GM21786 (cell line): ENCODE data around the gene SPG11.
"Not testable (repeated sequence)": the region's sequence is repeated elsewhere in the genome, so short reads cannot be mapped to it uniquely, and the experiment has no call there.

Source experiments
- ATAC-seq: cut with Tn5 transposase; IDR thresholded peaks from one replicate; pipeline ENCODE4 v1.9.1; 2021; ENCODE audit not compliant: unreplicated experiment

Gene SPG11

DNA sequence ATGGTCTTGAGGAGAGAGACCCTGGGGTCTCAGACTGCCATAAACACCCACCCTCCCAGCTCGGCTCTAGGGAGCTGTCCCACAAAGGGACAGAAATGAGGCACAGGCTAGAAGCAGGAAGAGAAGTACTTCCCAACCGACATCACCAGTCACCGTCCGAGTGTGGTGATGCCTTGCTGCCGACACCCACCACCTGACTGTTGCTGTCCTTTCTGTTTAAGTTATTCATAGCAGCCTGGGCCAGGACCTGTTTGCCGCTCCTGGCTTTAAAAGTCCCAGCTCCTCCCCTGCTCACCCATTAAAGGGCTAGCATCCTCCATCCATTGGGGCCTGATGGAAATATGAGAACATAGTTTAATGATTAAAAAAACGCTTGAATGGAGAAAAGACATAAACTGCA, 13.2 kb upstream of the SPG11 start:
- peak; percentile 32 for ATAC-seq

GRCh38 chr15:44675911-44676310, 12.4 kb upstream of the SPG11 start:
- no peak for ATAC-seq

GRCh38 chr15:44673639-44674038, 10.2 kb upstream of the SPG11 start:
- no peak for ATAC-seq

DNA sequence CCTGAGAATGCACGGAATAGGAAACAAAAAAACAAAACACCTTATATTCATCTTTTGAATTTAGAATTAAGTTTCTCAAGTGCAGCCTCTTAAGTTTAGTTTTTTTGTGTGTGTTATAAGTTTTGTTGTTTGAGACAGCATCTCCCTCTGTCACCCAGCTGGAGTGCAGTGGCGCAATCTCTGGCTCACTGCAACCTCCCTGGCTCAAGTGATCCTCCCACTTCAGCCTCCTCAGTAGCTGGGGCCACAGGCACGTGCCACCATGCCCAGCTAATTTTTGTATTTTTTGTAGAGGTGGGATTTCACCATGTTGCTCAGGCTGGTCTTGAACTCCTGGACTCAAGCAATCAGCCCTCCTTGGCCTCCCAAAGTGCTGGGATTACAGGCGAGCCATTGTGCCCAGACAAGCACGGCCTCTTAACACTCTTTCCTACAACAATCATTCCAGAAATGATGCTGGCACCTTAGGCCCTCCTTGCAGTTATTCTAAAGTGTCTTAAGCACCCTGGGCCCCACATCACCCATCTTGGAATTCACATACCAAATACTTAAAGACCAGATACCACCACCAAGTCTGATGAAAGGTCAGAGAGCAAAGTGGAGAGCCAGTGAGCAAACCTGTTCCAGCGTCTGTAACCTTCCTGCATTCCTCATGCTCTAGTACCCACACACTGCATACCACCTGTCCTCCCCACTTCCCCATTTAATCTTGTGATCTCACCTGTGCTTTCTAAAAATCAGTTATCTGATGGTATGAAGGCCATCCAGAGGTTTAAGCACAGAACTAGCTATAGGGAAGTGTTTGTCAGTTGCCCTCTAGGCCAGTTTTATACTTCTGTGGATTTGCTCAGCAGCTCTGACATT, 6.9 kb upstream of the SPG11 start:
- no peak for ATAC-seq

DNA sequence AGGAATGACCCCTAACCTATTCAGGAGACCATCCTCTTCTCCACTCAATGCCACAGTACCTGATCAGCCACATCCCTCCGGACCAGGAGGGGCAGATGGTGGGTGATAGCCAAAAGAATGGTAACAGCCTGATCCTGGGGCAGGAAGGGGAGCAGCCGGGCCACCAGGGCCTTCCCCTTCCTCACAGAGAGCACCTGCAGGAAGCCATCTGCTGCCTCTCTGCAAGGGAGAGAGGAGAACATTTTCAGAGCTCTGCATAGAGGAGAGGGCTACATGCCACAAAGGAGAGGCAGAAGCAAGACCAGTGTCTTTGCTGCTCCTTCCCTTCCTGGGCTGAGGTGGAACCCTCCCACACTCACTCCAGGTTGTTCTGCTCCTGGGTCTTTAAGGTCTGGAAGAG, 5.5 kb upstream of the SPG11 start:
- ATAC-seq = peak; percentile 35

- ATAC-seq = no peak
Measured at GRCh38 chr15:44667039-44667360, 3.5 kb upstream of the SPG11 start.

DNA sequence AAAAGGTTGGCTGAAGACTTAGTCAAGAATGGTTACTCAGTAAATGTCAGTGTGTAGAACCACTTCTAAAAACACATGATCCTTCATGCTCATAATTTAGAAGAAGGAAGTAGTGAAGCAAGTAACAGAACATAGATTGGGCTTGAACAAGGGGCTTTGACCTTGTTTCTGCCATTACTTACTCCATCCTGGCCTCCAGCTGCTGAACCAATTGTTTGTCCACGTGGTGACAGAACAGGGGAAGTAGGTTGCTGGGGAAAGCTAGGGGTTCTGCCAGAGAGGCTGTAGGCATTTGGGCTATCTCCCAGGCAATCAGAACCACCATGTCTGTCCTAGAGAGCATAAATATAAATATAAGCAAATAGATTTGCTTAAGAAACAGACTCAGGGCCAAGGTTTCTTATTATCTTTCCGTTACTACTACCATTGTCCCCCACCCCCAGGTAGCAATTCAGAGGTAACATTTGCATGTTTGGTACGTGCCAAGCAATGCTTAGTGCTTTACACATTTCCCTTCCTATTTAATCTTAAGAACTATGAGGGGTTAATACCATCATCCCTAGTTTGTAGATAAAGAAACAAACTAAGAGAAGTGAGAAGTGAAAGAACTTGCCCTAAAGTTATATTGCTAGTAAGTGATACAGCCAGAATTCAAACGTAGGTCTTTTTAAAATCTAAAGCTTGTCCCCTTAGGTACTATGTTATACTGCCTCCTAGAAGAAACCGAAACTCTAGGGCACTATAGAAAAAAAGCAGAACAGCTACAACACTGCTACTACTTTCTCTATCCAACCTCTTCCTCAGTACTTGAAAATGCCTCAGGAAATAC, 3.0 kb upstream of the SPG11 start:
- ATAC-seq = no peak

- peak; percentile 39 for ATAC-seq
Measured at GRCh38 chr15:44662478-44663409, 718 bp downstream of the SPG11 start.

DNA sequence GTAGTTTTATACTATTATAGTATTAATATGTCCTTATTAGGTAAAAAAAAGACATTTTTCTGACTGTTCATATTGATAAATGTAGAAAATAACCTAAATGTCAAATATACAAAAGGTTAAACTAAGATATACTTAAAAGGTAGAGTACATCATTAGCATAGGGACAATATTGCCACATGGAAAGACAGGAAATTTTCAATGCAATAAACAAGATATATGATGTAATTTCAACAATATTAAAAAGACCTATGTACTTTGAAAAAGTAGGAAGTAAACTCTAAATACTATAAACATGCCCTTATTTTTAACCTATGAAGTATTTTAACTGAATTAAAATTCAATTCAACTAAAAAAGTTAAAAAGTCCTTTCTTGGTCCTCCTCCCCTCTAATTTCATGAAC, 1.9 kb downstream of the SPG11 start:
- ATAC-seq = no peak

- ATAC-seq = no peak
Measured at GRCh38 chr15:44659056-44659455, 4.4 kb downstream of the SPG11 start.

- ATAC-seq = no peak
Measured at GRCh38 chr15:44657378-44657777, 6.1 kb downstream of the SPG11 start.

GRCh38 chr15:44656913-44657312, 6.5 kb downstream of the SPG11 start:
- ATAC-seq = no peak

GRCh38 chr15:44656298-44656697, 7.2 kb downstream of the SPG11 start:
- no peak for ATAC-seq

DNA sequence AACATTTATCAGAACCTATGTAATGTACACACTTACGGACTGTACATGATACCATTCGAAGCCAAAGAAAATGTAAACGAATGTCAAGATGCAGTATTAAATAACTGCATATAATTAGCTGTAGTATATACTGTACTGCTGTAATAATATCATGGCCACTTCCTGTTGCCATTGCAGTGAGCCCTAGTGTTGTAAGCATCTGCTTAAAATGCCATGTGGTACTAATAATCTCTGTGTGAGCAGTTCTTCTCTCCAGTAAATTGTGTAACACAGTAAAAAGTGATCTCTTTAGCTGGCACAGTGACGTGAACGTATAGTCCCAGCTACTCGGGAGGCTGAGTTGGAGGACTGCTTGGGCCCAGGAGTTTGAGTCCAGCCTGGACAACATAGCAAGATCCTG, 8.6 kb downstream of the SPG11 start:
- no peak for ATAC-seq

DNA sequence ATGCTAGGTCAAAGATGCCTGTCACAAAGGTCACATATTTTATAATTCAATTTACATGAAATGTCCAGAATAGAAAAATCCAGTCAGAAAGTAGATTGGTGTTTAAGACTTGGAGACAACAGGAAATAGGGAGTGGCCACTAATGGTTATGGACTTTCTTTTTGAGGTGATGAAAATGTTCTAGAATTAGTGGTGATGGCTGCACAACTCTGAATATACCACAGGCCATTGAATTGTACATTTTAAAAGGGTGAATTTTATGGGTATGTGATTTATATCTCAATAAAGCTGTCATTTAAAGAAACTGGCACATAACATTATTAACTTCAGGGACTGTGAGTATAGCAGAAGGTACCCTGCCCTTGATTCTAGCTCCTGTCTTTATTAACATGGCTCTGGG, 15.8 kb downstream of the SPG11 start:
- no peak for ATAC-seq

GRCh38 chr15:44647036-44647435, 16.4 kb downstream of the SPG11 start:
- ATAC-seq = no peak

- no peak for ATAC-seq
Measured at GRCh38 chr15:44646460-44646859, 17.0 kb downstream of the SPG11 start.

- no peak for ATAC-seq
Measured at GRCh38 chr15:44641651-44642050, 21.8 kb downstream of the SPG11 start.

- no peak for ATAC-seq
Measured at GRCh38 chr15:44636976-44637375, 26.5 kb downstream of the SPG11 start.

GRCh38 chr15:44633603-44634002, 29.9 kb downstream of the SPG11 start:
- no peak for ATAC-seq

DNA sequence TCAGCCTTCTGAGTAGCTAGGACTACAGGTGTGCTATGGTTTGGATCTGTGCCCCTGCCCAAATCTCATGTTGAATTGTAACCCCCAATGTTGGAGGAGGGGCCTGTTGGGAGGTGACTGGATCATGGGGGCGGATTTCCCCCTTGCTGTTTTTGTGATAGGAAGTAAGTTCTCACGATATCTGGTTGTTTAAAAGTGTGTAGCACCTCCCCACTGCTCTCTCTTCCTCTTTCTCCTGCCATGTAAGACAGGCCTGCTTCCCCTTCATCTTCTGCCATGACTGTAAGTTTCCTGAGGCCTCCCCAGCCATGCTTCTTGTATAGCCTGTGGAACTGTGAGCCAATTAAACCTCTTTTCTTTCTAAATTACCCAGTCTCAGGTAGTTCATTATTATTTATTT, 38.2 kb downstream of the SPG11 start:
- not testable (repeated sequence) for ATAC-seq
